Measurements from ENCODE around the gene PRDM16.

PRDM16 gene

DNA sequence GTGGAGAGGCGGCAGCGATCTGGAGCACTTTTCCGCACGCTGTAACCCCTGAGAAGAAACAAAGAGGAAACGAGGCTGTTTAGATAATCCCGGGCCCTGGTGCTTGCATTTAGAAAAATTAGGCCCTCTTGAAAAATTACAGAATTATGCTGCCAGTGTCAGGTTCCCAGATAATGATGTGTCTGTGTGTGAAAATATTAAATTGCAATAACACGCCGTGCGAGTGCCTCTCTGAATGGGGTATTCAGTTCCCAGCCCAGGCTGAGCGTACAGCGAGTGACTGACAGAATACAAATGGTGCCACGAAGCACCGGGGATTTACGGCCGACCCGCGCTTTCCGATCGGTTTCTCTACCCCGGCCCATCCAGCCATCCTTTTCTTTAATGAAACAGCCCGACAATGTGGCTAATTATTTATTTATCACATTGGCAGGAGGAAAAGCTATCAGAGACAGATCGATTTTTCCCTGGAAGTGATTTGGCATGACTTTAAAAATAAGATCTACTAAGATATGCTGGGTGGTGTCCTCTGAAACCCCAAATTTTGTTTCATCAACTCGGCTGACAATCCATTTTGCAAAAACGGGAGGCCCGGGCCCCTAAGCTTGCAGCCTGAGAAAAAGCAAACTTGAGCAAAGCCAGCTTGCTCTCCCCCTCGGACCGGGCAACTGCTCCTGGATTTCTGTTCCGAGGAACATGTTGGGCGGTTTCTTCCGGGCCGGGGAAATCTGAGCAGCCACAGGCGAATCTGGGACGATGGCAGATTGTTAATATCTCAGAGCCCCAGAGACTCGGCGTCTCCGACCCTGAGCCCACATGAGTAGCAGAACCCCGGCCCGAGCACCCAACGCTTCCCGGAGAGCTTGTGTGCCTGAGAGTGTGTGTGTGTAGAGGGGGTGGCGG is 11.3 kb downstream of the PRDM16 start:
- no peak overlapping the region for H3K9ac ChIP-seq (ENCODE audit: low read depth in 1 of 2, low read length in 2 of 2)
- H3K27ac ChIP-seq (ENCODE audit: low read depth, low read length), result no peak overlapping the region
- H3K9me3 ChIP-seq (ENCODE audit: control insufficient read depth in 1 of 2, low read length in 2 of 2), result no peaks in the 10 kb centered on the region
- no peaks in the 10 kb centered on the region for H3K36me3 ChIP-seq (ENCODE audit: control insufficient read depth in 1 of 2, insufficient read depth in 2 of 2, low read length in 2 of 2)
- H3K27me3 ChIP-seq (ENCODE audit: control insufficient read depth in 1 of 2, insufficient read depth in 2 of 2, low read length in 2 of 2), result peaks cover 0 to 6% of the 10 kb centered on the region in 2 donors
- H3K4me3 ChIP-seq (ENCODE audit: low read depth in 1 of 2, low read length in 2 of 2), result no peak overlapping the region
- H3K4me1 ChIP-seq (ENCODE audit: control insufficient read depth in 1 of 2, insufficient read depth in 2 of 2, low read length in 2 of 2), result peaks cover 5 to 6% of the 10 kb centered on the region in 2 donors

DNA sequence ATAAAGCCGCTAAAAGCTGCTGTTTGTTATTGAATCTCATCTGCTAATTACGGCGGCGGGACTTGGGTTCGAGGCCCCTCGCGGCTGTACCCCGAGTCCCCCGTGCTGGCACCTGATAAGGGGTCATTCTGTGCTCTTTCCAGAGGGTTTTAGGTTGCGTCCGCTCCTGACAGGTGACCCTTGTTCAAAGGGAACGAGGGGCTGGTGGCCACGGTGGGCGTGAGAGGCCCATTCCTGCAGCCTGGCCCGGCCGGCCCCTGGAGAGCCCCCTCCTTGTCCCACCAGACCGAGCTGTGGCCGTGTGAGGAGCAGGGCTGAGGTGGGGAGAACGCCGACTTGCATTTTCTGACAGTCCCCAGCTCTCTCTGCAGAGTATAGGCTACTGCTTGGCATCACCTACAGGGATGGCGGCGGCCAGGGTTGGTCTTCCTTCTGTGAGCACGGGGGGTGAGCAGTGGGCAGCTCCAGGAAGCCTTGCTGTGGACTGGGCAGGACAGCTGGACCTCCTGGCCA is 12.2 kb downstream of the PRDM16 start:
- Histone ChIP-seq H3K27ac (ENCODE audit: low read depth, low read length) (no peak overlapping the region), H3K27me3 (ENCODE audit: control insufficient read depth in 1 of 2, insufficient read depth in 2 of 2, low read length in 2 of 2) (peaks cover 0 to 6% of the 10 kb centered on the region in 2 donors), H3K36me3 (ENCODE audit: control insufficient read depth in 1 of 2, insufficient read depth in 2 of 2, low read length in 2 of 2) (no peaks in the 10 kb centered on the region), H3K9me3 (ENCODE audit: control insufficient read depth in 1 of 2, low read length in 2 of 2) (no peaks in the 10 kb centered on the region), H3K9ac (ENCODE audit: low read depth in 1 of 2, low read length in 2 of 2) (no peak overlapping the region), H3K4me3 (ENCODE audit: low read depth in 1 of 2, low read length in 2 of 2) (no peak overlapping the region), H3K4me1 (ENCODE audit: control insufficient read depth in 1 of 2, insufficient read depth in 2 of 2, low read length in 2 of 2) (no peaks in the 10 kb centered on the region)

DNA sequence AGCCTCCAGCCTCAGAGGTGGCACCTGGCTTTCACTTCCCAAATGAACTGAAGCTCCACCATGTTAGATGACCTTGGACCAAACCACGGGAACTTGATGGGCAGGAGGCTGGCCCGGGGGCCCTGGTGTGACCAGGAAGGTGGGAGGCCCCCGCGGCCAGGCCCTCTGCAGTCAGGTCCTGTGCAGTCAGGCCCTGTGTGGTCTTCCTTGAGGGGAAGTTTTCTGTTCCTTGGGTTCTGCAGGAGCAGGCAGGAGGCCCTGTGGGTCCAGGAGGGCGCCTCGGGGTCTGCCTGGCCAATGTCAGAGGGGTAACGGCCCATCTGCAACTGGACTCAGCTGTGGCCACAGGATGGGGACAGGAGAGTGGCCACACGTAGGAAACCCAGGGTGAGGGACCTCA is 13.0 kb downstream of the PRDM16 start:
- Histone ChIP-seq H3K9ac (ENCODE audit: low read depth in 1 of 2, low read length in 2 of 2) (no peak overlapping the region), H3K36me3 (ENCODE audit: control insufficient read depth in 1 of 2, insufficient read depth in 2 of 2, low read length in 2 of 2) (no peaks in the 10 kb centered on the region), H3K27ac (ENCODE audit: low read depth, low read length) (no peak overlapping the region), H3K4me3 (ENCODE audit: low read depth in 1 of 2, low read length in 2 of 2) (no peak overlapping the region), H3K9me3 (ENCODE audit: control insufficient read depth in 1 of 2, low read length in 2 of 2) (no peaks in the 10 kb centered on the region), H3K4me1 (ENCODE audit: control insufficient read depth in 1 of 2, insufficient read depth in 2 of 2, low read length in 2 of 2) (no peaks in the 10 kb centered on the region), H3K27me3 (ENCODE audit: control insufficient read depth in 1 of 2, insufficient read depth in 2 of 2, low read length in 2 of 2) (peaks cover 0 to 6% of the 10 kb centered on the region in 2 donors)

DNA sequence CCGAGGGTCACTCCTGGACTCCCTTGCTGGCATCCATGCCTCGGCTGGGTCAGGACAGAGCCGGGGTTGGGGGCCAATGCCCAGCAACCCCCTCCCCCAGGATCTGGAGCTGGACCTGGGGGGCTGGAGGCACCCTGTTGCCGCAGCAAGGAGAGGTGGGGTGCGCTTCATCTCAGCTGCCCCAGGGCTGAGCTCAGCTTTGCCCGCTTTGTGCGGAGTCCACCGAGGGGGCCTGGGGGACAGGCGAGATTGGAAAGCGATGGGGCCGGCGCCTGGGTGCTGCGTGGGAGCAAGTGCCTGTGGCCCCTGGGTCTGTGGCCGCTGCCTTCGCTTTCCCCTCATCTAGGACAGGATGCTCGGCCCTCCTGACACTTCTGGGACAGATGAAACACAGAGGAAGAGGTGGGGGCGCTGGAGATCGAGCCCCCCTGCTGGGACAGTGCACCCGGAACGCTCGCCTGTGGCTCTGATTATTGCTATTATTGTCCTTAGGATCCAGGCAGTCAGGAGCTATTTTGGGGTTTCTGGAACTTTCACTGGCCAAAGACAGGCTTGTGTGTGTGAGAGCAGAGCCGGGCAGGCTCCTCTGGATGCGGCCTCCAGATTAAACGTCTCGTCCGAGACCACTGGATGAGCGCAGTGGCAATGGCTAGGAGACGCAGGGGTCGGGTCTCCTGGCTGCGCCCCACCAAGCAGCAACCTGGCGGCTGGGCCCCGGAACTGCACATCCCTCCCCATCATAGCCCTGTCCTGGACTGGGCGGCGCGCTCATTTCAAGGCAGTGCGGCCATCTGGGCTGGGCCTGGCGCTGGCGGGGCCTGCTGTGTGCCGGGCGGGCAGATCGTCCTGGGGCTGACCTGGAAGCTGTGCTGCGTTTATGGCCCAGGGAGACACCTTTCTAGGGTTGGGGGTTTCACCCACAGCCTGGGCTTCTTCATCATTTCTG is 13.8 kb downstream of the PRDM16 start:
- H3K4me3 ChIP-seq (ENCODE audit: low read depth in 1 of 2, low read length in 2 of 2), result no peak overlapping the region
- no peaks in the 10 kb centered on the region for H3K36me3 ChIP-seq (ENCODE audit: control insufficient read depth in 1 of 2, insufficient read depth in 2 of 2, low read length in 2 of 2)
- H3K27me3 ChIP-seq (ENCODE audit: control insufficient read depth in 1 of 2, insufficient read depth in 2 of 2, low read length in 2 of 2), result no peaks in the 10 kb centered on the region
- no peaks in the 10 kb centered on the region for H3K9me3 ChIP-seq (ENCODE audit: control insufficient read depth in 1 of 2, low read length in 2 of 2)
- no peak overlapping the region for H3K27ac ChIP-seq (ENCODE audit: low read depth, low read length)
- H3K9ac ChIP-seq (ENCODE audit: low read depth in 1 of 2, low read length in 2 of 2), result no peak overlapping the region
- no peaks in the 10 kb centered on the region for H3K4me1 ChIP-seq (ENCODE audit: control insufficient read depth in 1 of 2, insufficient read depth in 2 of 2, low read length in 2 of 2)

DNA sequence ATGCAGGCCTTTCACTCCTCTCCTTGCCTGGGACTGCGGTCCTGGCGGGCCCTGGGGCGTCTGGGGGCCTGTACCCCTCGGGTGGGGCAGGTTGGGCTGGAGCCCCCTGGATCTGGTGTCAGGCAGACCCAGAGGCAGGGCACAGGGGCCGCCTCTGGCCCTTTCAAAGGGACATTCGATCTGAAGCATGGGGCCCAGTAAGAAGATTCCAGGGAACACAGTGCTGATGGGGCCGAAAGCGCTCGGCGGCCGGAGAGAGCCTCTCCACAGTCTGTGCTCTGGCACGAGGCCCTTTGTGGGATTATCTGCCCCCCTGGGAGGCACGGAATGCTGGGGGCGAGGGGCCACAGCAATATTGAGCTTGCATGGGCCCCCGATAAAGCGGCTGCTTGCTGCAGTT is 15.2 kb downstream of the PRDM16 start:
- Histone ChIP-seq H3K27me3 (ENCODE audit: control insufficient read depth in 1 of 2, insufficient read depth in 2 of 2, low read length in 2 of 2) (no peaks in the 10 kb centered on the region), H3K4me3 (ENCODE audit: low read depth in 1 of 2, low read length in 2 of 2) (no peak overlapping the region), H3K9ac (ENCODE audit: low read depth in 1 of 2, low read length in 2 of 2) (no peak overlapping the region), H3K27ac (ENCODE audit: low read depth, low read length) (no peak overlapping the region), H3K9me3 (ENCODE audit: control insufficient read depth in 1 of 2, low read length in 2 of 2) (no peaks in the 10 kb centered on the region), H3K4me1 (ENCODE audit: control insufficient read depth in 1 of 2, insufficient read depth in 2 of 2, low read length in 2 of 2) (no peaks in the 10 kb centered on the region), H3K36me3 (ENCODE audit: control insufficient read depth in 1 of 2, insufficient read depth in 2 of 2, low read length in 2 of 2) (no peaks in the 10 kb centered on the region)

DNA sequence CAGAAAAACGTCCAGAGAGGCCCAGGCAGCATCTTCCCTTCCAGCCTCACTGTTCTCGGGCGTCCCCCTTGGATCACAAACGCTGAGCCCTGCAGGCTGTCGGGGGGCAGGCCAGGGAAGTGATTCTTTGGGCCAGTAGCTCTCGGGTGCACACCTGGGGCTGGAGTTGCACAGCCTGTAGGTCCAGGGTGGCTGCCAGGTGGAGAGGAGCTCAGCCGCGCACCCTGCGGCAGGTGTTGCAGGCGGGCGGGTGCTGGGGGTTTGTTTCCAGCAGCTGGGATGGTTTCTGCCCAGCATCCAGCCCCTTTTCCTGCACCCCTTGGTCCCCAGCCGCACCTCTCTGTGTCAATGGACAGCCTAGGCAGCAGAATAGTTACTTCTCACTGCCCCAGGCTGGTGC is 15.7 kb downstream of the PRDM16 start:
- H3K9ac ChIP-seq (ENCODE audit: low read depth in 1 of 2, low read length in 2 of 2), result no peak overlapping the region
- H3K9me3 ChIP-seq (ENCODE audit: control insufficient read depth in 1 of 2, low read length in 2 of 2), result no peaks in the 10 kb centered on the region
- no peaks in the 10 kb centered on the region for H3K4me1 ChIP-seq (ENCODE audit: control insufficient read depth in 1 of 2, insufficient read depth in 2 of 2, low read length in 2 of 2)
- no peak overlapping the region for H3K27ac ChIP-seq (ENCODE audit: low read depth, low read length)
- no peak overlapping the region for H3K4me3 ChIP-seq (ENCODE audit: low read depth in 1 of 2, low read length in 2 of 2)
- H3K36me3 ChIP-seq (ENCODE audit: control insufficient read depth in 1 of 2, insufficient read depth in 2 of 2, low read length in 2 of 2), result no peaks in the 10 kb centered on the region
- no peaks in the 10 kb centered on the region for H3K27me3 ChIP-seq (ENCODE audit: control insufficient read depth in 1 of 2, insufficient read depth in 2 of 2, low read length in 2 of 2)

DNA sequence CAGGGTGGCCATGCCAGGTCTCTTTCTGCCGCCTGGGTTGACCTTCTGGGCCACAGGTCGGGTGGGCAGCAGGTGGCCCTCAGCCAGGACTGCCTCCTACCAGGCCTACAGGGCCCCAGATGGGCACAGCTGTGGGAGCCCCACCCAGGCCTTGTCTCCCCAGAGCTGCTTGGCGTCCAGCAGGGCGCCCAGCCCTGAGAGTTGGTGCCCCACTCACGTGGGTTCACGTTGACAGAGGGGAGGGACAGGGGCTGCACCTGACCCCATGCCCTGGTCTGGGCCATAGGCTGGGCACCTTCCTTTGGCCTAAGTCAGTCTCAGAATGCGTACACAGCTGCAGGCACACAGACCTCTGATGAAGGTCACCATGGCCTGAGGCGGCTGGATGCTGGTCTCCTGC is 16.7 kb downstream of the PRDM16 start:
- H3K9me3 ChIP-seq (ENCODE audit: control insufficient read depth in 1 of 2, low read length in 2 of 2), result no peaks in the 10 kb centered on the region
- no peaks in the 10 kb centered on the region for H3K27me3 ChIP-seq (ENCODE audit: control insufficient read depth in 1 of 2, insufficient read depth in 2 of 2, low read length in 2 of 2)
- H3K4me1 ChIP-seq (ENCODE audit: control insufficient read depth in 1 of 2, insufficient read depth in 2 of 2, low read length in 2 of 2), result no peaks in the 10 kb centered on the region
- no peak overlapping the region for H3K27ac ChIP-seq (ENCODE audit: low read depth, low read length)
- no peak overlapping the region for H3K9ac ChIP-seq (ENCODE audit: low read depth in 1 of 2, low read length in 2 of 2)
- no peak overlapping the region for H3K4me3 ChIP-seq (ENCODE audit: low read depth in 1 of 2, low read length in 2 of 2)
- H3K36me3 ChIP-seq (ENCODE audit: control insufficient read depth in 1 of 2, insufficient read depth in 2 of 2, low read length in 2 of 2), result peaks cover 0 to 8% of the 10 kb centered on the region in 2 donors

DNA sequence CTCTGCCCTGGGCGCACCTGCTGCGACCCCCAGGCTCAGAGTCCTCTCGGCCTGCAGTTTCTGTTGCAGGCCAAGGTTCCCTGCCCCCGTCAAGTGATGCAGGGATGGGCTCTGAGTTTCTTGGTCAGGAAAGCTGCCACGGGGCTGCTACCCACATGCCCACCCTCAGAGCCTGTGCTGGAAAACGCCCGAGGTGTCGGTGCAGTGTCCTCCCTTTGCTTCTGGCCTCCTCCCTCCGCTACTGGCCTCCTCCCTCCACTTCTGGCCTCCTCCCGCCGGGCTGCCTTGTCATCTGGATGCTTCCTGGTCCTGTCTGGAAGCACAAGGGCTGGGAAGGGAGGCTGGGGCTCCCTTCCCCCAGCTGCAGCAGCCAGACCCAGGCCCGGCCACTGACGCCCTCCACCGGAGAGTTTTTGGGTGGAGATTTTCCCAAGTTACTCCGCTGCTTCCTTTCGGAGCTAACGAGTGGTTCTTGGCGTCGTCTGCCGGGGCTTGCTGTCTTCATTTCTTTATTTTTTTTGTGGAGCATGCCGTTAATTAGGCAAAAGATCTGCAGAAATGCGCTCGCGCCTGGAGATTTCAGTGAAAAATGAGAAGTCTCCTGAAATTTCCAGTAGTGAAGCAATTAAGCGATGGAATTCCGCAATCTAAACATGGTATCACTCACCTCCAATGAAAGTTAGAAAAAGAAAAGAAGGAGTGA is 17.4 kb downstream of the PRDM16 start:
- no peak overlapping the region for H3K9ac ChIP-seq (ENCODE audit: low read depth in 1 of 2, low read length in 2 of 2)
- no peak overlapping the region for H3K4me3 ChIP-seq (ENCODE audit: low read depth in 1 of 2, low read length in 2 of 2)
- no peaks in the 10 kb centered on the region for H3K27me3 ChIP-seq (ENCODE audit: control insufficient read depth in 1 of 2, insufficient read depth in 2 of 2, low read length in 2 of 2)
- H3K4me1 ChIP-seq (ENCODE audit: control insufficient read depth in 1 of 2, insufficient read depth in 2 of 2, low read length in 2 of 2), result no peaks in the 10 kb centered on the region
- no peak overlapping the region for H3K27ac ChIP-seq (ENCODE audit: low read depth, low read length)
- H3K36me3 ChIP-seq (ENCODE audit: control insufficient read depth in 1 of 2, insufficient read depth in 2 of 2, low read length in 2 of 2), result peaks cover 0 to 14% of the 10 kb centered on the region in 2 donors
- H3K9me3 ChIP-seq (ENCODE audit: control insufficient read depth in 1 of 2, low read length in 2 of 2), result no peaks in the 10 kb centered on the region

DNA sequence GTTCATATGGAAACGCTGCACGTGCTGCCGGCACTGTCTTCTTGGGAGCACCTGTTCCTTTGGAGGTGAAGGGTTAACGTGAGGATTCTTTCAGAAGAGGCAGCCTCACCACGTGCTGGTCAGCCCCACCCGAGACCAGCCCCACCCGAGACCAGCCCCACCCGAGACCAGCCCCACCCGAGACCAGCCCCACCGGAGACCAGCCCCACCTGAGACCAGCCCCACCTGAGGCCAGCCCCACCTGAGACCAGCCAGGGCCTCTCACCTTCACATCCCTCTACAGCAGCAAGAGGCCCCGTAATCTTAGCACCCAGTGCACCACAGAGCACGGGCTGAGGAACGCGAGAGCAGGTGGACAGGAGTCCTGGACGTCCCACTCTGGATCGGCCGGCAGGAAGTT is 18.0 kb downstream of the PRDM16 start:
- no peak overlapping the region for H3K4me3 ChIP-seq (ENCODE audit: low read depth in 1 of 2, low read length in 2 of 2)
- H3K36me3 ChIP-seq (ENCODE audit: control insufficient read depth in 1 of 2, insufficient read depth in 2 of 2, low read length in 2 of 2), result peaks cover 0 to 14% of the 10 kb centered on the region in 2 donors
- H3K9me3 ChIP-seq (ENCODE audit: control insufficient read depth in 1 of 2, low read length in 2 of 2), result no peaks in the 10 kb centered on the region
- H3K9ac ChIP-seq (ENCODE audit: low read depth in 1 of 2, low read length in 2 of 2), result no peak overlapping the region
- H3K27ac ChIP-seq (ENCODE audit: low read depth, low read length), result no peak overlapping the region
- H3K27me3 ChIP-seq (ENCODE audit: control insufficient read depth in 1 of 2, insufficient read depth in 2 of 2, low read length in 2 of 2), result no peaks in the 10 kb centered on the region
- H3K4me1 ChIP-seq (ENCODE audit: control insufficient read depth in 1 of 2, insufficient read depth in 2 of 2, low read length in 2 of 2), result no peaks in the 10 kb centered on the region
